ENCODE results near the gene EPC2.

DNA sequence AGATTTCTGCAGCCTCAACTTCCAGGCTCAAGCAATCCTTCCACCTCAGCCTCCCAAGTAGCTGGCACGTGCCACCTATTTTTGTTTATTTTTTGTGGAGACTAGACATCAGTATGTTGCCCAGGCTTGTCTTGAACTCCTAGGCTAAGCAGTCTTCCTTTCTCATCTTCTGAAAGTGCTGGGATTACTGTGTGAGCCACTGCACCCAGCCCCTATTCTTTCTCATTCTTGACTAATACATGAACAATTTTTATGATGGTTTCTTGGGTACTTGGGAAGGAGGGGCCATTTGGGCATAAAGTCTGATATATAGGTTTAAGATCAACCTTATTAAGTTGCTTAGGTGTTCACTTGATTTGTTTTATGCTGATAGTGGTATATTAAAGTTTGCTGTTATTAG lies 26.2 kb downstream of the EPC2 start:
- TF ChIP-seq, protein P1, sequence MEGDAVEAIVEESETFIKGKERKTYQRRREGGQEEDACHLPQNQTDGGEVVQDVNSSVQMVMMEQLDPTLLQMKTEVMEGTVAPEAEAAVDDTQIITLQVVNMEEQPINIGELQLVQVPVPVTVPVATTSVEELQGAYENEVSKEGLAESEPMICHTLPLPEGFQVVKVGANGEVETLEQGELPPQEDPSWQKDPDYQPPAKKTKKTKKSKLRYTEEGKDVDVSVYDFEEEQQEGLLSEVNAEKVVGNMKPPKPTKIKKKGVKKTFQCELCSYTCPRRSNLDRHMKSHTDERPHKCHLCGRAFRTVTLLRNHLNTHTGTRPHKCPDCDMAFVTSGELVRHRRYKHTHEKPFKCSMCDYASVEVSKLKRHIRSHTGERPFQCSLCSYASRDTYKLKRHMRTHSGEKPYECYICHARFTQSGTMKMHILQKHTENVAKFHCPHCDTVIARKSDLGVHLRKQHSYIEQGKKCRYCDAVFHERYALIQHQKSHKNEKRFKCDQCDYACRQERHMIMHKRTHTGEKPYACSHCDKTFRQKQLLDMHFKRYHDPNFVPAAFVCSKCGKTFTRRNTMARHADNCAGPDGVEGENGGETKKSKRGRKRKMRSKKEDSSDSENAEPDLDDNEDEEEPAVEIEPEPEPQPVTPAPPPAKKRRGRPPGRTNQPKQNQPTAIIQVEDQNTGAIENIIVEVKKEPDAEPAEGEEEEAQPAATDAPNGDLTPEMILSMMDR (IDR thresholded peaks at IDR 0.05) = no peak
- no peak for TF ChIP-seq POLR2A (IDR thresholded peaks at IDR 0.05)
